ENCODE measurements around the gene GIMD1.

DNA sequence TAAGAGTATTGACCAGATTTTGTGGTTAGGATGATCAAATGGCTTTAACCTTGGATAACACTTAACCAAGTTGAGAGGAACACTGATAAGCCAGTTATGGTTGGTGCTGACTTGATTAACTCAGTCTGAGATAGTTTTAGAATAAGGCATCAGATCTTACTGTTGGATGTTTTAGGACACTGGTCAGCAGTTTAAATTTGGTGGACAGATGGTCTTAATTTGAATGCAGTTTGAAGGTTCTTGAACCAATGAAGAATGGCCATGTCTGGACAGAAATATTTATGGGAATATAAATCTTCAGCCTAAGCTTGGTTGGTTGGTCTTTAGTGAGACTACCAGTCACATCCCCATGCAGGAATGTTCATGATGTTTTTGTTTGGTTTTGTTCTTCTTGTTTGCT, 2.6 kb upstream of the GIMD1 start:
- no peak for TF ChIP-seq BRCA1 (IDR thresholded peaks at IDR 0.05)
- TF ChIP-seq BRCA1 (CRISPR knock-in tag; IDR thresholded peaks at IDR 0.05): no peak
- TF ChIP-seq, protein P1, sequence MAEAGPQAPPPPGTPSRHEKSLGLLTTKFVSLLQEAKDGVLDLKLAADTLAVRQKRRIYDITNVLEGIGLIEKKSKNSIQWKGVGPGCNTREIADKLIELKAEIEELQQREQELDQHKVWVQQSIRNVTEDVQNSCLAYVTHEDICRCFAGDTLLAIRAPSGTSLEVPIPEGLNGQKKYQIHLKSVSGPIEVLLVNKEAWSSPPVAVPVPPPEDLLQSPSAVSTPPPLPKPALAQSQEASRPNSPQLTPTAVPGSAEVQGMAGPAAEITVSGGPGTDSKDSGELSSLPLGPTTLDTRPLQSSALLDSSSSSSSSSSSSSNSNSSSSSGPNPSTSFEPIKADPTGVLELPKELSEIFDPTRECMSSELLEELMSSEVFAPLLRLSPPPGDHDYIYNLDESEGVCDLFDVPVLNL (CRISPR knock-in tag; IDR thresholded peaks at IDR 0.05; ENCODE audit: low read depth): no peak
- no peak for TF ChIP-seq EZH2 (IDR thresholded peaks at IDR 0.05; ENCODE audit: borderline replicate concordance, low read depth, low read length)
- TF ChIP-seq, protein P2, sequence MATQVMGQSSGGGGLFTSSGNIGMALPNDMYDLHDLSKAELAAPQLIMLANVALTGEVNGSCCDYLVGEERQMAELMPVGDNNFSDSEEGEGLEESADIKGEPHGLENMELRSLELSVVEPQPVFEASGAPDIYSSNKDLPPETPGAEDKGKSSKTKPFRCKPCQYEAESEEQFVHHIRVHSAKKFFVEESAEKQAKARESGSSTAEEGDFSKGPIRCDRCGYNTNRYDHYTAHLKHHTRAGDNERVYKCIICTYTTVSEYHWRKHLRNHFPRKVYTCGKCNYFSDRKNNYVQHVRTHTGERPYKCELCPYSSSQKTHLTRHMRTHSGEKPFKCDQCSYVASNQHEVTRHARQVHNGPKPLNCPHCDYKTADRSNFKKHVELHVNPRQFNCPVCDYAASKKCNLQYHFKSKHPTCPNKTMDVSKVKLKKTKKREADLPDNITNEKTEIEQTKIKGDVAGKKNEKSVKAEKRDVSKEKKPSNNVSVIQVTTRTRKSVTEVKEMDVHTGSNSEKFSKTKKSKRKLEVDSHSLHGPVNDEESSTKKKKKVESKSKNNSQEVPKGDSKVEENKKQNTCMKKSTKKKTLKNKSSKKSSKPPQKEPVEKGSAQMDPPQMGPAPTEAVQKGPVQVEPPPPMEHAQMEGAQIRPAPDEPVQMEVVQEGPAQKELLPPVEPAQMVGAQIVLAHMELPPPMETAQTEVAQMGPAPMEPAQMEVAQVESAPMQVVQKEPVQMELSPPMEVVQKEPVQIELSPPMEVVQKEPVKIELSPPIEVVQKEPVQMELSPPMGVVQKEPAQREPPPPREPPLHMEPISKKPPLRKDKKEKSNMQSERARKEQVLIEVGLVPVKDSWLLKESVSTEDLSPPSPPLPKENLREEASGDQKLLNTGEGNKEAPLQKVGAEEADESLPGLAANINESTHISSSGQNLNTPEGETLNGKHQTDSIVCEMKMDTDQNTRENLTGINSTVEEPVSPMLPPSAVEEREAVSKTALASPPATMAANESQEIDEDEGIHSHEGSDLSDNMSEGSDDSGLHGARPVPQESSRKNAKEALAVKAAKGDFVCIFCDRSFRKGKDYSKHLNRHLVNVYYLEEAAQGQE (IDR thresholded peaks at IDR 0.05; ENCODE audit: borderline replicate concordance): no peak
- TF ChIP-seq, protein P2 (CRISPR knock-in tag; IDR thresholded peaks at IDR 0.05; ENCODE audit: low read depth): no peak
- no peak for TF ChIP-seq FOSL1 (tag; conservative IDR thresholded peaks at IDR 0.05)
- TF ChIP-seq EWSR1 (IDR thresholded peaks at IDR 0.05; ENCODE audit: borderline replicate concordance, low read depth, partially characterized antibody): no peak
- TF ChIP-seq, protein P3, sequence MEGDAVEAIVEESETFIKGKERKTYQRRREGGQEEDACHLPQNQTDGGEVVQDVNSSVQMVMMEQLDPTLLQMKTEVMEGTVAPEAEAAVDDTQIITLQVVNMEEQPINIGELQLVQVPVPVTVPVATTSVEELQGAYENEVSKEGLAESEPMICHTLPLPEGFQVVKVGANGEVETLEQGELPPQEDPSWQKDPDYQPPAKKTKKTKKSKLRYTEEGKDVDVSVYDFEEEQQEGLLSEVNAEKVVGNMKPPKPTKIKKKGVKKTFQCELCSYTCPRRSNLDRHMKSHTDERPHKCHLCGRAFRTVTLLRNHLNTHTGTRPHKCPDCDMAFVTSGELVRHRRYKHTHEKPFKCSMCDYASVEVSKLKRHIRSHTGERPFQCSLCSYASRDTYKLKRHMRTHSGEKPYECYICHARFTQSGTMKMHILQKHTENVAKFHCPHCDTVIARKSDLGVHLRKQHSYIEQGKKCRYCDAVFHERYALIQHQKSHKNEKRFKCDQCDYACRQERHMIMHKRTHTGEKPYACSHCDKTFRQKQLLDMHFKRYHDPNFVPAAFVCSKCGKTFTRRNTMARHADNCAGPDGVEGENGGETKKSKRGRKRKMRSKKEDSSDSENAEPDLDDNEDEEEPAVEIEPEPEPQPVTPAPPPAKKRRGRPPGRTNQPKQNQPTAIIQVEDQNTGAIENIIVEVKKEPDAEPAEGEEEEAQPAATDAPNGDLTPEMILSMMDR (IDR thresholded peaks at IDR 0.05 in 2 of 3, conservative IDR thresholded peaks at IDR 0.05 in 1 of 3; ENCODE audit: insufficient read depth in 2 of 3, low read depth in 1 of 3, low read length in 3 of 3): no peak
- TF ChIP-seq, protein P4, sequence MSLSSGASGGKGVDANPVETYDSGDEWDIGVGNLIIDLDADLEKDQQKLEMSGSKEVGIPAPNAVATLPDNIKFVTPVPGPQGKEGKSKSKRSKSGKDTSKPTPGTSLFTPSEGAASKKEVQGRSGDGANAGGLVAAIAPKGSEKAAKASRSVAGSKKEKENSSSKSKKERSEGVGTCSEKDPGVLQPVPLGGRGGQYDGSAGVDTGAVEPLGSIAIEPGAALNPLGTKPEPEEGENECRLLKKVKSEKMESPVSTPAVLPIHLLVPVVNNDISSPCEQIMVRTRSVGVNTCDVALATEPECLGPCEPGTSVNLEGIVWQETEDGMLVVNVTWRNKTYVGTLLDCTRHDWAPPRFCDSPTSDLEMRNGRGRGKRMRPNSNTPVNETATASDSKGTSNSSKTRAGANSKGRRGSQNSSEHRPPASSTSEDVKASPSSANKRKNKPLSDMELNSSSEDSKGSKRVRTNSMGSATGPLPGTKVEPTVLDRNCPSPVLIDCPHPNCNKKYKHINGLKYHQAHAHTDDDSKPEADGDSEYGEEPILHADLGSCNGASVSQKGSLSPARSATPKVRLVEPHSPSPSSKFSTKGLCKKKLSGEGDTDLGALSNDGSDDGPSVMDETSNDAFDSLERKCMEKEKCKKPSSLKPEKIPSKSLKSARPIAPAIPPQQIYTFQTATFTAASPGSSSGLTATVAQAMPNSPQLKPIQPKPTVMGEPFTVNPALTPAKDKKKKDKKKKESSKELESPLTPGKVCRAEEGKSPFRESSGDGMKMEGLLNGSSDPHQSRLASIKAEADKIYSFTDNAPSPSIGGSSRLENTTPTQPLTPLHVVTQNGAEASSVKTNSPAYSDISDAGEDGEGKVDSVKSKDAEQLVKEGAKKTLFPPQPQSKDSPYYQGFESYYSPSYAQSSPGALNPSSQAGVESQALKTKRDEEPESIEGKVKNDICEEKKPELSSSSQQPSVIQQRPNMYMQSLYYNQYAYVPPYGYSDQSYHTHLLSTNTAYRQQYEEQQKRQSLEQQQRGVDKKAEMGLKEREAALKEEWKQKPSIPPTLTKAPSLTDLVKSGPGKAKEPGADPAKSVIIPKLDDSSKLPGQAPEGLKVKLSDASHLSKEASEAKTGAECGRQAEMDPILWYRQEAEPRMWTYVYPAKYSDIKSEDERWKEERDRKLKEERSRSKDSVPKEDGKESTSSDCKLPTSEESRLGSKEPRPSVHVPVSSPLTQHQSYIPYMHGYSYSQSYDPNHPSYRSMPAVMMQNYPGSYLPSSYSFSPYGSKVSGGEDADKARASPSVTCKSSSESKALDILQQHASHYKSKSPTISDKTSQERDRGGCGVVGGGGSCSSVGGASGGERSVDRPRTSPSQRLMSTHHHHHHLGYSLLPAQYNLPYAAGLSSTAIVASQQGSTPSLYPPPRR (CRISPR knock-in tag; IDR thresholded peaks at IDR 0.05; ENCODE audit: borderline replicate concordance): no peak

Measured in K562 (cell line).